T-cell (primary cell): ENCODE data around the gene POLR2B. TPM values are rescaled to one million over a fixed set of nuclear protein-coding genes. Genes with fewer than 3 reads are reported as not detected.

ENCODE experiments used
- ATAC-seq, 4 experiments: fragments of 200-7000 bp in 3 of 4; fragments of 150-1000 bp in 1 of 4; cut with Tn5 transposase; replicated peaks in 1 of 4; 1 replicate in 3 of 4; 2 replicates in 1 of 4; pipeline ENCODE4 v1.10.0; 2021; ENCODE audit warnings: moderate library complexity in 3 of 4, mild to moderate bottlenecking in 2 of 4, moderate number of reproducible peaks in 1 of 4
- CTCF ChIA-PET, 2 donors: fragments of 300-600 bp; sonication (Branson Sonifier 250); formaldehyde crosslinking; loops; one replicate each; lab custom pipeline; 2022; ENCODE audit warnings: antibody characterized with exemption in 2 of 2; lab: Charles Lee
- POLR2A ChIA-PET, 2 donors: fragments of 300-600 bp; sonication (Branson Sonifier 250); formaldehyde crosslinking; loops; one replicate each; lab custom pipeline; 2022; ENCODE audit warnings: antibody characterized with exemption in 2 of 2; lab: Charles Lee
- DNase-seq, 35 experiments: peaks; one replicate each; pipeline versions ENCODE4 v3.0.0 to v3.0.0-alpha.2; 2013 to 2023
- H3K27ac ChIP-seq: one replicate; pipeline ENCODE4 v1.5.1; 2013; ENCODE audit warnings: low read length
- H3K27me3 ChIP-seq, 2 experiments: replicated peaks in 1 of 2; 1 replicate in 1 of 2; 2 replicates in 1 of 2; pipeline versions ENCODE4 v1.6.1 to v1.7.0; 2013; ENCODE audit warnings: low read length in 1 of 2, mixed read lengths in 1 of 2; ENCODE audit not compliant: control insufficient read depth in 2 of 2, insufficient read depth in 2 of 2; ENCODE audit errors: extremely low read depth in 1 of 2
- H3K36me3 ChIP-seq, 2 donors: 1 replicate in 1 of 2; 2 replicates in 1 of 2; pipeline versions ENCODE4 v1.6.1 to v1.7.0; 2013; ENCODE audit warnings: low read length in 1 of 2; ENCODE audit not compliant: control insufficient read depth in 2 of 2, insufficient read depth in 1 of 2; ENCODE audit errors: extremely low read depth in 1 of 2
- H3K4me1 ChIP-seq, 2 experiments: 1 replicate in 1 of 2; 2 replicates in 1 of 2; pipeline versions ENCODE4 v1.6.1 to v1.7.0; 2013; ENCODE audit warnings: low read length in 2 of 2, mixed read lengths in 1 of 2; ENCODE audit not compliant: insufficient read depth in 2 of 2, control insufficient read depth in 1 of 2; ENCODE audit errors: extremely low read depth in 1 of 2
- H3K4me3 ChIP-seq, 2 donors: 1 replicate in 1 of 2; 2 replicates in 1 of 2; pipeline versions ENCODE4 v1.5.1 to v1.7.0; 2013; ENCODE audit warnings: mild to moderate bottlenecking in 2 of 2, low read length in 1 of 2, moderate library complexity in 1 of 2; ENCODE audit not compliant: control insufficient read depth in 1 of 2; ENCODE audit errors: extremely low read depth in 1 of 2
- H3K9me3 ChIP-seq: 2 replicates; pipeline ENCODE4 v1.7.0; 2013
- H3K27ac Mint-ChIP-seq, 2 donors: one replicate each; pipeline ENCODE4 v1.8.0; 2020 to 2021; ENCODE audit warnings: mild to moderate bottlenecking in 2 of 2, mixed read lengths in 2 of 2
- H3K27me3 Mint-ChIP-seq, 2 donors: one replicate each; pipeline ENCODE4 v1.8.0; 2021 to 2022; ENCODE audit warnings: mixed read lengths in 2 of 2
- H3K36me3 Mint-ChIP-seq: one replicate; pipeline ENCODE4 v1.8.0; 2021; ENCODE audit warnings: mixed read lengths
- H3K4me1 Mint-ChIP-seq, 3 donors: one replicate each; pipeline ENCODE4 v1.8.0; 2020 to 2022; ENCODE audit warnings: mixed read lengths in 3 of 3, mild to moderate bottlenecking in 1 of 3
- H3K4me3 Mint-ChIP-seq, 3 donors: one replicate each; pipeline ENCODE4 v1.8.0; 2020 to 2022; ENCODE audit warnings: mild to moderate bottlenecking in 3 of 3, mixed read lengths in 3 of 3, moderate library complexity in 3 of 3
- H3K9me3 Mint-ChIP-seq, 3 donors: one replicate each; pipeline ENCODE4 v1.8.0; 2020 to 2022; ENCODE audit warnings: mixed read lengths in 3 of 3
- WGBS: methylation state at CpG from one replicate; pipeline ENCODE4 v1.1.5; 2013; ENCODE audit warnings: missing lambda C conversion rate; ENCODE audit not compliant: insufficient coverage; 5-methylcytosine and 5-hydroxymethylcytosine counted together
- total RNA-seq, 35 experiments: library from RNA in 6 of 35; stranded (reverse) in 6 of 35; fragments of 120-200 nt in 1 of 35; gene quantifications; one replicate each; pipeline versions ENCODE4 v1.2.1 to v1.2.4 and lab custom pipeline; 2013 to 2026

The POLR2B gene
- total RNA-seq, 5 donors from 2014 or later (not counting 1 experiment from before 2014, with no cell fraction given): 79.4 to 112 (median 106) TPM

DNA sequence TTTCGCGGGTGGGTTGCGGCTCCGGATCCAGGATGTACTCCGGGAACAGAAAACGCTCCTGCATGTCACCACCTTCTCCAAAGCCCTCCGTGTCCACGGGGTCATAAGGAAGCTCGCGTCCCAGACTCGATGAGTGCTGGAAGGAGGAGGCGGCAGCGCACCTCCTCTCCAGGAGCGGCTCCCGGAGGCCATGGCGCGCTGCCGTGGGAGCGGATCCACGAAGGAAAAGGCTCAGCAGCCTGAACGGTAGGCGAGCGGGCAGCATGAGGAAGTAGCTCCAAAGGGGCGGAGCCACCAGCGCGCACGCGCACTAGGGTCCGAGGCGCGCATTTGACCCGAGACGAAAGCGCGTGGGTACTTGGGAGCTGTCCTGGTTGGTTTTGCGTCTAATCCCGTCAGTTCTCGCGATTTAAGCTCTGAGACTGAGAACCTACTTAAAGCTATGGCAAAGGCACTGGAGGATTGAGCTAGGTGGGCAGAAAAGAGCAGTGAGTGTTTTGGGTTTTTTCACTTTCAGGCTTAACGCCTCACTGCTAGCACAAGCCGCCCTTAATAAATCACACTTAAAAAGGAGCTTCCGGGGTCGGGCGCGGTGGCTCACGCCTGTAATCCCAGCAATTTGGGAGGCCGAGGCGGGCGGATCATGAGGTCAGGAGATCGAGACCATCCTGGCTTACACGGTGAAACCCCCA is 1.2 kb upstream of the POLR2B start, which contains the start of gene NOA1:
Gene NOA1 (minus strand): TSS at position 286 of the 692 bp plus-strand sequence. CDS start 21 bp downstream, at position 265.
- Histone ChIP-seq H3K36me3 (peaks cover 8 to 21% of the 10 kb centered on the region in 2 donors), H3K9me3 (no peaks in the 10 kb centered on the region), H3K27me3 (no peaks in the 10 kb centered on the region), H3K27ac (peak within 1 kb of the TSS; percentile 80), H3K4me3 (peak within 1 kb of the TSS; percentile 98 to 99), H3K4me1 (peaks cover 22 to 52% of the 10 kb centered on the region in 2 experiments)
- POLR2A ChIA-PET: interaction anchor here (0.5 to 2.9 kb wide), 21 partner anchors 12 to 1028 kb away, joined by 3 to 26 read pairs (median 5); partner anchors contain the start of genes AASDH (in 2 of the 2), CEP135 (in 1 of the 2), PAICS (in 1 of the 2) and PPAT (in 1 of the 2)
- H3K4me1 Mint-ChIP-seq: peaks cover 65 to 74% (median 68%) of the 10 kb centered on the region in 3 donors
- peak within 1 kb of the TSS; percentile 100 for H3K4me3 Mint-ChIP-seq
- CTCF ChIA-PET: interaction anchor here (0.5 to 1.6 kb wide), 13 partner anchors 11 to 1632 kb away, joined by 3 to 22 read pairs (median 3); partner anchors contain the start of genes AASDH (in 1 of the 2), CEP135 (in 1 of the 2), PAICS (in 1 of the 2) and PPAT (in 1 of the 2)
- H3K36me3 Mint-ChIP-seq: peaks cover 31% of the 10 kb centered on the region
- H3K27ac Mint-ChIP-seq: peak within 1 kb of the TSS; percentile 98
- peaks cover 0 to 10% (median 7%) of the 10 kb centered on the region in 3 donors for H3K9me3 Mint-ChIP-seq
- under 1% methylated on average over 48 of the region's 51 CpGs for WGBS
- DNase-seq: peak; percentile 93 to 100 (median 96)
- H3K27me3 Mint-ChIP-seq: no peaks in the 10 kb centered on the region
- ATAC-seq: peak; percentile 76 to 81 (median 80)

DNA sequence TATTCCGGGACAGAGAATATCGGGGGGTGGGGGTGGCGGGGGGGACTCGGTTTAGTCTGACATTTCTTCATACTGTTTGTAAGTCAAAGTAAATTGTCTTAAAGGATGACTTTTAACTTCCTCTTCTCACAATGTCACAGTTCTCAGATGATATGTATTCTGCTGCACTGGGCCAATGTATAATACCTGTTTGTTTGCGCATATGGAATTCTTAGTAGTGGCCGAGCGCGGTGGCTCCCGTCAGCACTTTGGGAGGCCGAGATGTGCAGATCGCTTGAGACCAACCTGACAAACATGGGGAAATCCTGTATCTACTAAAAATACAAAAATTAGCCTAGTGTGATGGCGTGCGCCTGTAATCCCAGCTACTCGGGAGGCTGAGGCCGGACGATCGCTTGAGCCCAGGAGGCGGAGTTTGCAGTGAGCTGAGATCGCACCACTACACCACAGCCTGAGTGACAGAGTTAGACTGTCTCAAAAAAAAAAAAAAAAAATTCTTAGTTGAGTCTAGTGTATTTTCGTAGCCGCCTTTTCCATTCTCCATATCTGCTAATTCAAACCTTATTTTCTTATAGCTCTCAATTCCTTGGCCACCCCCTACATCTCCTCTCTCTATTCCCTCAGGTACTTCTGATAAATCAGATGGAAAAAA is 851 bp downstream of the POLR2B start:
- DNase-seq (peak in 25 of 35 experiments; percentile 9 to 62 (median 30)), ATAC-seq (no peak)
- WGBS: no CpG with 5 or more reads among the region's 21 CpGs
- Histone ChIP-seq H3K4me3 (peak overlapping the region; percentile 98 to 99), H3K9me3 (no peaks in the 10 kb centered on the region), H3K4me1 (peaks cover 28 to 56% of the 10 kb centered on the region in 2 experiments), H3K27ac (peak overlapping the region; percentile 36), H3K27me3 (no peaks in the 10 kb centered on the region), H3K36me3 (peaks cover 3 to 5% of the 10 kb centered on the region in 2 donors)
- Mint-ChIP-seq H3K27me3 (no peaks in the 10 kb centered on the region), H3K36me3 (peaks cover 24% of the 10 kb centered on the region), H3K4me1 (peaks cover 69 to 74% (median 72%) of the 10 kb centered on the region in 3 donors), H3K9me3 (no peaks in the 10 kb centered on the region), H3K27ac (peak overlapping the region; percentile 98), H3K4me3 (peak overlapping the region; percentile 100)
- POLR2A ChIA-PET: interaction anchor here (0.6 to 2.9 kb wide), 6 partner anchors 12 to 1555 kb away, joined by 3 to 26 read pairs (median 4); partner anchors contain the start of gene REST (in 1 of the 2)
- CTCF ChIA-PET: interaction anchor here (0.6 to 2.0 kb wide), 9 partner anchors 11 to 598 kb away, joined by 3 to 6 read pairs (median 3); no protein-coding TSS in a partner anchor

DNA sequence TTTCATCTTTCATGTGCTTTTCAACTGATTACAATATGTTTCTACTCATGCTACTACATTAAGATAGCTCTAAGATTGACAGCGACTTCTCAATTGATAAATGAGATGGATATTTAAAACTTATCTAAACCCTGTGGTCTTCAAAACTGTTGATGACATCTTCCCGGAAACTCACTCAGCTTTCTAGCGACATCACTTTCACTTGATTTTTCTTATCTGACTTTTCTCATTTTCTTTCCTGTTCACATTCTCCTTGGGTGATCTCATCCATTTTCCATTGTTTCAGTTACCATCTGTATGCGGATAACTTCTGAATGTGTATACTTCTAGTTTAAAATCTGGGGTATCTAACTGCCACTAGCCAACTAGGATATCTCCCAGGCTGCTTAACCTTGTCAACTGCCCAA is 3.1 kb downstream of the POLR2B start:
- WGBS: 40% methylated on average over 1 of the region's 4 CpGs
- ChIA-PET CTCF (interaction anchor here in 1 of 2 donors (1.6 kb wide), 1 partner anchor 12 kb away, joined by 3 read pairs; no protein-coding TSS in a partner anchor), POLR2A (interaction anchor here (0.6 to 0.7 kb wide), 4 partner anchors 31 to 443 kb away, joined by 3 to 10 read pairs (median 4); partner anchors contain the start of gene REST (in 1 of the 2))
- Mint-ChIP-seq H3K27ac (peak overlapping the region; percentile 33 to 56), H3K27me3 (no peaks in the 10 kb centered on the region), H3K36me3 (peaks cover 26% of the 10 kb centered on the region), H3K9me3 (no peaks in the 10 kb centered on the region), H3K4me3 (peak overlapping the region; percentile 65 to 100 (median 100)), H3K4me1 (peaks cover 65 to 74% (median 72%) of the 10 kb centered on the region in 3 donors)
- H3K36me3 ChIP-seq: peaks cover 0 to 13% of the 10 kb centered on the region in 2 donors
- DNase-seq: peak in 1 of 35 experiments; percentile 15
- no peak overlapping the region for H3K4me3 ChIP-seq
- H3K9me3 ChIP-seq: no peaks in the 10 kb centered on the region
- no peak for ATAC-seq
- peaks cover 22 to 33% of the 10 kb centered on the region in 2 experiments for H3K4me1 ChIP-seq
- no peaks in the 10 kb centered on the region for H3K27me3 ChIP-seq
- H3K27ac ChIP-seq: peak overlapping the region; percentile 39

DNA sequence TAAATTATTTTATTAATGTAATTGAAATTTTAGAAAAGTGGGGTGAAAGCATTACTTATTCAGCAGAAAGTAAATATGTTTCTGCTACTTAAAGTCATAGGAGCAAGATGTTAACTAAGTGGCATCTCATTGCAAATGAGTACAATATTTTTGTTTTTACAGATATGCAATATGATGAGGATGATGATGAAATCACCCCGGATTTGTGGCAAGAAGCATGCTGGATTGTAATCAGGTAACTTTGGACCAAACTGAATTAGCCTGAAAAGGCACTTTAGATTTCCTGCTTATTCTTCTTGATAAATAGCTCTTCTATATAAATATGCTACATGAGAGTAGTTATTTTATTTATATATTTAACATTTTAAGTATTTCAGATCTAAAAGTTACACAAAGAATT is 7.5 kb downstream of the POLR2B start:
- peaks cover 13 to 16% of the 10 kb centered on the region in 2 experiments for H3K4me1 ChIP-seq
- peaks cover 64 to 69% (median 66%) of the 10 kb centered on the region in 3 donors for H3K4me1 Mint-ChIP-seq
- H3K36me3 ChIP-seq: peaks cover under 1 to 51% of the 10 kb centered on the region in 2 donors
- no peak overlapping the region for H3K4me3 Mint-ChIP-seq
- ATAC-seq (no peak), DNase-seq (no peak)
- no peak overlapping the region for H3K27ac Mint-ChIP-seq
- ChIA-PET CTCF (no interaction called here), POLR2A (interaction anchor here in 1 of 2 donors (0.5 kb wide), 1 partner anchor 15 kb away, joined by 4 read pairs; no protein-coding TSS in a partner anchor)
- no peaks in the 10 kb centered on the region for H3K27me3 ChIP-seq
- no peak overlapping the region for H3K4me3 ChIP-seq
- peaks cover 49% of the 10 kb centered on the region for H3K36me3 Mint-ChIP-seq
- no peaks in the 10 kb centered on the region for H3K9me3 ChIP-seq
- H3K27ac ChIP-seq: no peak overlapping the region
- no peaks in the 10 kb centered on the region for H3K27me3 Mint-ChIP-seq
- WGBS: no CpG with 5 or more reads among the region's 1 CpG
- no peaks in the 10 kb centered on the region for H3K9me3 Mint-ChIP-seq

DNA sequence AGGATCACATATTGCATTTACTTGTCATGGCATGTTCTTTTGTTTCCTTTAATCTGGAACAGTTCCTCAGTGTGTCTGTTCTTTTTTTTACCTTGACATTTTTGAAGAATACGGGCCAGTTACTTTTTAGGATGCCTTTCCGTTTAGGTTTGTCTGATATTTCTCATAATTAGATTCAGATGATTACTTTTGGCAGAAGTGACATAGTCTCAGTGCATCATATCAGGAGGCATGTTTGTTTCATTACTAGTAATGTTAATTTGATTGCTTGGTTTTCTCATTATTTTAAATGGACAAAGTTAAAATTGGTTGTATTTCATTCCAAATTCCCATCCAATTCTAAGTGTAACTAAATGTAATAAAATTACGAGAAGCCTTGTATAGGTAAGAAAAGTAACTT is 8.3 kb downstream of the POLR2B start:
- ATAC-seq: no peak
- Mint-ChIP-seq H3K4me3 (no peak overlapping the region), H3K27me3 (no peaks in the 10 kb centered on the region), H3K9me3 (no peaks in the 10 kb centered on the region), H3K36me3 (peaks cover 51% of the 10 kb centered on the region), H3K27ac (no peak overlapping the region), H3K4me1 (peaks cover 56 to 68% (median 66%) of the 10 kb centered on the region in 3 donors)
- H3K9me3 ChIP-seq: no peaks in the 10 kb centered on the region
- DNase-seq: no peak
- peaks cover 10 to 13% of the 10 kb centered on the region in 2 experiments for H3K4me1 ChIP-seq
- H3K36me3 ChIP-seq: peaks cover 7 to 56% of the 10 kb centered on the region in 2 donors
- H3K27me3 ChIP-seq: no peaks in the 10 kb centered on the region
- ChIA-PET POLR2A (no interaction called here), CTCF (no interaction called here)
- H3K27ac ChIP-seq: no peak overlapping the region
- WGBS: no CpG with 5 or more reads among the region's 3 CpGs
- H3K4me3 ChIP-seq: no peak overlapping the region
